PFSK-1 (cell line): ENCODE data around the gene STK38L.

Source experiments
- POLR2AphosphoS5 ChIP-seq: IDR thresholded peaks from 2 replicates; pipeline ENCODE4 v1.6.1; 2012; ENCODE audit warnings: low read depth, mild to moderate bottlenecking, control low read depth, low read length, moderate library complexity
- SIN3A ChIP-seq: IDR thresholded peaks from 2 replicates; pipeline ENCODE4 v1.6.1; 2012; ENCODE audit warnings: mild to moderate bottlenecking, low read length, moderate library complexity, borderline replicate concordance; ENCODE audit not compliant: insufficient read depth

GRCh38 chr12:27366621-27367020, 122.5 kb downstream of the STK38L start:
- TF ChIP-seq POLR2AphosphoS5 (no peak), SIN3A (no peak)
